ENCODE measurements around the gene SORCS2.
"Not testable (repeated sequence)": the region's sequence is repeated elsewhere in the genome, so short reads cannot be mapped to it uniquely, and the experiment has no call there.

SORCS2 gene

DNA sequence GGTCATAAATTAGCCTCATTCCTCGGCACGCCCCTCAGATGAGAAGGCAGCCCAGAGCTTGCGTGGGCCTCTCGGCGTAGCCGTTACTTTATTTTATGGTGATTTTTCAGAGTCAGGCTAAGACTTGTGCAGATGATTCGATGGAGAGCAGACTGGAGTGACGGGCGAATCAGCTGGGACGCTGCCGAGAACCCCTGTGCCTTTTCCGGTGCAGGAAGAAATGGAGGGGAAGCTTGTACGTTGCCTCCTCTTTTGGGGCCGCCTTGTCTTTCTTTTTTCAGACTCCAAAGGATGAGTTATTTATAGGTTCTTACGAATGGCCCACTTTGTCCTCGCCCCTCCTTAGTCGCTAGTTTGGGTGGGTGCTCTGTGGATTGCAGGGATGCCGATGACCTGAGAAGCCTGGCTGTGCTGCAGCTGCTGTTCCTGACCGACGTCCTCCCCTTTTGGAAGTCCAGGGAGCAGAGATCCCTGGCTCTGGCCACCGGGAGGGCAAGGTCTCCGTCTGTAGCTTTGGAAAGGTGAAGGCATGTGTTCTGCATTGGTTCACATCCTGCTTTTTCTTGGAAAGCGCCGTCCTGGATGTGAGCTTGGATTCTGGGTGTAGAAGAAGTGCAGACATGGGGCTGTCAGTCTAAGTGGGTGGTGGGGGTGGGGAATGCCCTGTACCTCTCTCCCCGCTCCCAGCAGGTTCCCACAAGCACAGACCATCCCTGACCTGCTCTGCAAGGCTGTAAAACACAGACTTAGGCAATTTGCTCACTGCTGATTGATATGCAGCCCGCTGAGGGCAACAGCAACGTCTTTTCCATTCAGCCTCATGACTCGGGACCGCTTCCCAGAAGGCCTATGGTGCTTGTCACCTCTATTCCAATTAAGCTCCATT is 9.3 kb downstream of the SORCS2 start:
- DNase-seq: no peak

DNA sequence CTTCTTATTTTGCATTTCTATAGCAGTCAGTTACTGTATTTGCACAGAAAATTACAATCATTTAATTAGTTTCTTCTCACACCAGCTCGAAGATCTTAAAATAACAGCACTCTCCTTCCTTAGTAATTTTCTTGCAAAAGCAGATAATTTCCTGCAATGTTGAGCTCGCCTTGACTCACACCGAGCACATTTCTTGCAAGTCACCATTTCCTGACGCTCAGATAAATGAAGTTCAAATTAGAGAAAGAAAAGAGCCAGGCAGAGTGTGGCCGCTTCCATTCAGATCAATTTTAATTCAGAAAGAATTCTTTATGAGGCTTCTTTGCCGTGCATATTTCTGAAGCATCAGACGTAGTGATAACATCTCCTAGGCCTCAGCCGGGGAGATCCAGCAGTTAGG is 10.1 kb downstream of the SORCS2 start:
- DNase-seq: no peak

GRCh38 chr4:7204656-7205387 is 12.5 kb downstream of the SORCS2 start:
- DNase-seq: no peak

GRCh38 chr4:7206385-7206784 is 14.0 kb downstream of the SORCS2 start:
- DNase-seq: peak in 2 of 3 donors; percentile 8 to 19

- no peak for DNase-seq
Measured at GRCh38 chr4:7206911-7207567, 14.7 kb downstream of the SORCS2 start.

- no peak for DNase-seq
Measured at GRCh38 chr4:7207628-7208231, 15.4 kb downstream of the SORCS2 start.

GRCh38 chr4:7208509-7209451 is 16.4 kb downstream of the SORCS2 start:
- DNase-seq: no peak

GRCh38 chr4:7209699-7210098 is 17.4 kb downstream of the SORCS2 start:
- no peak for DNase-seq

GRCh38 chr4:7210824-7211223 is 18.5 kb downstream of the SORCS2 start:
- DNase-seq: peak in 1 of 3 donors; percentile 21

DNA sequence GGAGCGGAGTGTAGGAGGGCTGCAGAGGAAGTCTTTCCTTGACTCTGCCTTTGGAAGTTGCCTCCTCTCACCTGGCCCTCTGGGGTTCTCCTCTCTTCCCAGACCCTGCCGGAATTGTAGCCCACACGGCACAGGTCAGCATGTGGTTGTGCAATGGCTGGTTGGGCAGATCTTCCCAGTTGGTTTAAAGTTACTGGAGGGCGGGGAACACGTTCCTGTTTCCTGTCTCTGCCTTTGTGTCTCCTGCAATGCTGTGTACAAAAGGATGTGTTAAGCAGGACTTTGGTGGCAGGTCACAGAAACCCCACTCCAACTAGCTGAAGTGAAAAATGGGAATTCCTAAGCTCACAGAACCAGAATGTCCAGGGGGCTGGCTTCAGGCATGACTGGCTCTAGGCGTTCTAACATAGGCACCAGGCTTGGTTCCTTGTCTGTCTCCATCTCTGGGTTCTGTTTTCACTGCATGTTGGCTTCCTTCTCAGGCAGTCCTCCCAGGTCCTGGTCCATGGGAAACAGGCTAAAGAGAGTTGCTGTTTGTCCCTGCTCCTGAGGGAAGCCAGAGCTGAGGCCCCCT is 19.9 kb downstream of the SORCS2 start:
- DNase-seq: no peak

DNA sequence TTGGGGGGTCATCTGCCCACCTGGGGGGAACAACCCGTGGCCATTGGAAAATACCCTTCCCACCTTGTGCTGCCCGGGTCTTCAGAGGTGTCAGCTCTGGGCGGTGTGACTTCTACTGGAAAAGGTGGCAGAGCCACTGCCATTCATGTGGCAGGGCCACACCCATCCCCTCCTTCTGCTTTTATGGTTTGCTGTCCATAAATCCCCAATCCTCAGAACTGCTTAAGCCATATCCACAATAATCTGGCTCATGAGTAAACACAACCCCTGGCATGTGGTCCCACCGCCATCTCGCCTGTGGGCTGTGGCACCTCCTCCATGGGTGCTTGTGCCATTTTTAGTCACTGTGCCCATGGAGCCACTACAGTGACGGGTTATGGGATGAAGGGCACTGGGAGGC is 20.6 kb downstream of the SORCS2 start:
- DNase-seq: no peak

- no peak for DNase-seq
Measured at GRCh38 chr4:7213807-7214206, 21.5 kb downstream of the SORCS2 start.

- DNase-seq: no peak
Measured at GRCh38 chr4:7214359-7214758, 22.0 kb downstream of the SORCS2 start.

DNA sequence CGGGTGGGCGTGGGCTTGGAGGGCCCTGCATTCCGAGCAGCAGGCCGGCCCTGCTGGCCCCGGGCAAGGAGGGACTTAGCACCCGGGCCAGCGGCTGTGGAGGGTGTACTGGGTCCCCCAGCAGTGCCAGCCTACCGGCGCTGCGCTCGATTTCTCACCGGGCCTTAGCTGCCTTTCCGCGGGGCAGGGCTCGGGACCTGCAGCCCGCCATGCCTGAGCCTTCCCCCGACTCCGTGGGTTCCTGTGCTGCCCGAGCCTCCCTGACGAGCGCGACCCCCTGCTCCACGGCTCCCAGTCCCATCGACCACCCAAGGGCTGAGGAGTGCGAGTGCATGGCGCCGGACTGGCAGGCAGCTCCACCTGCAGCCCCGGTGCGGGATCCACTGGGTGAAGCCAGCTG is 22.8 kb downstream of the SORCS2 start:
- not testable (repeated sequence) for DNase-seq

DNA sequence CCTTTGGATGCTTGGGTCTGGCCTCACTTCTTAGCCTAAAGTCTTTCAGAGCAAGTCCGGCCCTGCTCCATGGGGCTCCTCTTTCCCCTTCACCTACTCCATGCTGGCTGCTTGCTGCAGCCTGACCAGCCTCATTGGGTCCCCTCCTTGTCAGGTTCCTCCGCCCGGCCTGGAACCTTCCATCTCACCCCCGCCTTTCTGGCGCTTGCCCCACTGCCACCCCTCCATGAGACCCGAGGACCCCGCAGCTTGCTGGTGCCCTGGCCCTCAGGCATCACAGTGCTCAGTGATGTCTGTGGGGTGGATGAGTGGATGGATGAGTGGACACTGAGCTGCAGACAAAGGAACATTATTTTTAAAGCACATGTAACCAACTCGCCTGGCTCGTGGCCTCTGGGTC is 24.7 kb downstream of the SORCS2 start:
- no peak for DNase-seq

- no peak for DNase-seq
Measured at GRCh38 chr4:7217474-7218321, 25.4 kb downstream of the SORCS2 start.

GRCh38 chr4:7218686-7219085 is 26.3 kb downstream of the SORCS2 start:
- no peak for DNase-seq

DNA sequence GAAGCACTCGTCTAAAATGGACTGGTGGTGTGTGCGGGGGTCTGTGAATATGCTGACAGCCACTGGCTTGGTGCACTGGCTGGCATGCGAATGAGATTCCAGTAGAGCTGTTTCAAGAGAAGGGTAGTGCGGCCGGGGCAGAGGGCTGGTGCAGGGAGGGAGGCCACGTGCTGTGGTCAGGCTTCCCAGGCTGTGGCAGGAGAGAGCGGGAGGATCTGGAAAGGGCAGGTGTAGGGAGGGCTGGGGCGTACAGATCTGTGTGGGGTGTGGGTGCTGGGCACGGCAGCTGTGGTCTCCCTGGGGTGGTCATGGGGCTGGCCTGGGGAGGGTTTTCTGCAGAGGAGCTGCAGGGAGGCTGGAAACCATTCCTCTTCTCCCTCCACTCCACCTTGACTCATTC is 30.2 kb downstream of the SORCS2 start:
- no peak for DNase-seq

- no peak for DNase-seq
Measured at GRCh38 chr4:7223541-7223940, 31.2 kb downstream of the SORCS2 start.

DNA sequence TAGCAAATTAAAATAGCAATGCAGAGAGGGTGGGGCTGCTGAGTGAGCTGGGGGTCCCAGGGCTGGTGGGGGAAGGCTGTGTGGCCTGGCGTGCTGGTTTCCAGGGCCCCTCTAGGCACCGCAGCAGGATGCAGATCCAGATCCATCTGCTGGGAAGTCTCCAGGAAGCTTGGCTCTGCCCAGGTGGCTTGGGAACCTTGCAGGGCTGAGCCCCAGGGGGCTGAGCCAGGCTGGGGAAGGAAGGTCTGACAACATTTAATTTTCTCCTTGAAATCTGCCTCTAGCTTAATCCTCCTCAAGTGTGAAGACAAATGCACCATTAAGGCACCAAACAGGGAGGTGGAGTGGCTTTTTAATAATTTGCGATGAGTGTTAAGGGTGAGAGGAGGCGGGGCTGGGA is 31.7 kb downstream of the SORCS2 start:
- no peak for DNase-seq

Measured in suppressor macrophage treated with lipopolysaccharide for 1 hour (primary cell).